ENCODE results near the gene IGF1. TPM values are rescaled to one million over a fixed set of nuclear protein-coding genes. Genes with fewer than 3 reads are reported as not detected.

IGF1 gene
- total RNA-seq, 2 donors from 2014 or later: not detected

DNA sequence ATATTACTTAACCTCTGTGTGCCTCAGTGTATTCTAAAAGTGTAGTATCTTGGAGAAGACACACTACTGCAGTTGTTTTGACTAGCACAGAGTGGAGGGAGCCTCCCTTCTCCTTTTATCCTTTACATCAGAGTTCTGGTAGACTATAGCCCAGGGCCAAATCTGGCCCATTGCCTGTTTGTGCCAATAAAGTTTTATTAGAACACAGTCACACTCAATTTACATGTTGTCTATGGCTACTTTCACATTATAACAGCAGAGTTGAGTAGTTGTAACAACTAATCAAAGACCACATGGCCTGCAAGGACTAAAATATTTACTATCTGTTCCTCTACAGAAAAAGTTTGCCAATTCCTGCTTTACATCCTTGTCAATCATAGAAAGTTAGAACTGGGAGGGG, 27.7 kb upstream of the IGF1 start:
- H3K27me3 ChIP-seq (ENCODE audit: control insufficient read depth, insufficient read depth, low read length, poor library complexity, severe bottlenecking): no peaks in the 10 kb centered on the region
- Mint-ChIP-seq H3K4me3 (no peak overlapping the region), H3K27ac (no peak overlapping the region), H3K4me1 (no peaks in the 10 kb centered on the region), H3K36me3 (ENCODE audit: low read depth) (no peaks in the 10 kb centered on the region), H3K9me3 (peaks cover 7% of the 10 kb centered on the region), H3K27me3 (ENCODE audit: insufficient read depth) (no peaks in the 10 kb centered on the region)
- no peaks in the 10 kb centered on the region for H3K36me3 ChIP-seq (ENCODE audit: control insufficient read depth, insufficient read depth, low read length)
- DNase-seq: no peak
- no peak overlapping the region for H3K4me3 ChIP-seq (ENCODE audit: low read length)
- TF ChIP-seq, protein P1, sequence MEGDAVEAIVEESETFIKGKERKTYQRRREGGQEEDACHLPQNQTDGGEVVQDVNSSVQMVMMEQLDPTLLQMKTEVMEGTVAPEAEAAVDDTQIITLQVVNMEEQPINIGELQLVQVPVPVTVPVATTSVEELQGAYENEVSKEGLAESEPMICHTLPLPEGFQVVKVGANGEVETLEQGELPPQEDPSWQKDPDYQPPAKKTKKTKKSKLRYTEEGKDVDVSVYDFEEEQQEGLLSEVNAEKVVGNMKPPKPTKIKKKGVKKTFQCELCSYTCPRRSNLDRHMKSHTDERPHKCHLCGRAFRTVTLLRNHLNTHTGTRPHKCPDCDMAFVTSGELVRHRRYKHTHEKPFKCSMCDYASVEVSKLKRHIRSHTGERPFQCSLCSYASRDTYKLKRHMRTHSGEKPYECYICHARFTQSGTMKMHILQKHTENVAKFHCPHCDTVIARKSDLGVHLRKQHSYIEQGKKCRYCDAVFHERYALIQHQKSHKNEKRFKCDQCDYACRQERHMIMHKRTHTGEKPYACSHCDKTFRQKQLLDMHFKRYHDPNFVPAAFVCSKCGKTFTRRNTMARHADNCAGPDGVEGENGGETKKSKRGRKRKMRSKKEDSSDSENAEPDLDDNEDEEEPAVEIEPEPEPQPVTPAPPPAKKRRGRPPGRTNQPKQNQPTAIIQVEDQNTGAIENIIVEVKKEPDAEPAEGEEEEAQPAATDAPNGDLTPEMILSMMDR (conservative IDR thresholded peaks at IDR 0.05): no peak
- no peaks in the 10 kb centered on the region for H3K9me3 ChIP-seq (ENCODE audit: control insufficient read depth, low read length)
- no peaks in the 10 kb centered on the region for H3K4me1 ChIP-seq (ENCODE audit: control insufficient read depth, insufficient read depth, low read length)
- H3K27ac ChIP-seq (ENCODE audit: low read depth, low read length): no peak overlapping the region
- no peak overlapping the region for H3K9ac ChIP-seq (ENCODE audit: extremely low read depth, low read length, poor library complexity, severe bottlenecking)

DNA sequence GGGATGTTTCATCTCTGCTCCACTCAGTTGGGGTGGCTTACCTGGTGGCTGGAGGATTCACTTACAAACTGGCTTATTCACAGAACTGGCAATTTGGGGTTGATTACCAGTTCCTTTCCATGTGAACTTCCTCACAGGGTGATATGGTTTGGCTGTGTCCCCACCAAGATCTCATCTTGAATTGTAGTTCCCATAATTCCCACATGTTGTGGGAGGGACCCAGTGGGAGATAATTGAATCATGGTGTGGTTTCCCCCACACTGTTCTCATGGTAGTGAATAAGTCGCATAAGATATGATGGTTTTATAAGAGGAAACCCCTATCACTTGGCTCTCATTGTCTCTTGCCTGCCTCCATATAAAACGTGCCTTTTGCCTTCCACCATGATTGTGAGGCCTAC, 26.9 kb upstream of the IGF1 start:
- 0% methylated on average over 2 of the region's 2 CpGs; no CpG with 5 or more reads in 1 of the 2 experiments for WGBS, 2 experiments (ENCODE audit: insufficient coverage in 1 of 2, insufficient read length in 1 of 2)
- H3K4me1 Mint-ChIP-seq: no peaks in the 10 kb centered on the region
- no peak overlapping the region for H3K27ac Mint-ChIP-seq
- H3K9ac ChIP-seq (ENCODE audit: extremely low read depth, low read length, poor library complexity, severe bottlenecking): no peak overlapping the region
- H3K4me1 ChIP-seq (ENCODE audit: control insufficient read depth, insufficient read depth, low read length): no peaks in the 10 kb centered on the region
- H3K4me3 Mint-ChIP-seq: no peak overlapping the region
- H3K4me3 ChIP-seq (ENCODE audit: low read length): no peak overlapping the region
- H3K9me3 ChIP-seq (ENCODE audit: control insufficient read depth, low read length): no peaks in the 10 kb centered on the region
- DNase-seq: no peak
- no peaks in the 10 kb centered on the region for H3K36me3 Mint-ChIP-seq (ENCODE audit: low read depth)
- TF ChIP-seq, protein P1 (conservative IDR thresholded peaks at IDR 0.05): no peak
- no peaks in the 10 kb centered on the region for H3K27me3 ChIP-seq (ENCODE audit: control insufficient read depth, insufficient read depth, low read length, poor library complexity, severe bottlenecking)
- H3K27me3 Mint-ChIP-seq (ENCODE audit: insufficient read depth): no peaks in the 10 kb centered on the region
- peaks cover 7% of the 10 kb centered on the region for H3K9me3 Mint-ChIP-seq
- no peak overlapping the region for H3K27ac ChIP-seq (ENCODE audit: low read depth, low read length)
- no peaks in the 10 kb centered on the region for H3K36me3 ChIP-seq (ENCODE audit: control insufficient read depth, insufficient read depth, low read length)

DNA sequence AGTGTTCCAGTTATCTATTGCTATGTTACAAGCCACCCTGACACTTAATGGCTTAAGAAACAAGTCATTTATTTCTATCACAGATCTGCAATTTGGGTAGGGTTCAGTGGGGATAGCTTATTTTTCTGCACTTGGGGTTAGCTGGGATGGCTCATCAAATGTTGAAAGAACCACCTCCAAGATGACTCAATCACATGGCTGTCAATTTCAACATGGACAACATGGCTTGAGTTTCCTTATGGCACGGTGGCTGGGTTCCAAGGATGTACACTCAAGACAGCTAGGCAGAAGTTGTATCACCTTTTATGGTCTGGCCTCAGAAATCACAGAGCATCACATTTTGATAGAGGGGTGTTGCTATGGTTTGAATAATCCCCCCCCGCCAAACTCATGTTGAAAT, 24.5 kb upstream of the IGF1 start:
- no peak overlapping the region for H3K4me3 Mint-ChIP-seq
- Histone ChIP-seq H3K4me1 (ENCODE audit: control insufficient read depth, insufficient read depth, low read length) (no peaks in the 10 kb centered on the region), H3K9me3 (ENCODE audit: control insufficient read depth, low read length) (no peaks in the 10 kb centered on the region), H3K4me3 (ENCODE audit: low read length) (no peak overlapping the region), H3K9ac (ENCODE audit: extremely low read depth, low read length, poor library complexity, severe bottlenecking) (no peak overlapping the region), H3K36me3 (ENCODE audit: control insufficient read depth, insufficient read depth, low read length) (no peaks in the 10 kb centered on the region), H3K27ac (ENCODE audit: low read depth, low read length) (no peak overlapping the region), H3K27me3 (ENCODE audit: control insufficient read depth, insufficient read depth, low read length, poor library complexity, severe bottlenecking) (no peaks in the 10 kb centered on the region)
- no peak overlapping the region for H3K27ac Mint-ChIP-seq
- H3K27me3 Mint-ChIP-seq (ENCODE audit: insufficient read depth): no peaks in the 10 kb centered on the region
- H3K36me3 Mint-ChIP-seq (ENCODE audit: low read depth): no peaks in the 10 kb centered on the region
- H3K9me3 Mint-ChIP-seq: peaks cover 7% of the 10 kb centered on the region
- TF ChIP-seq, protein P1 (conservative IDR thresholded peaks at IDR 0.05): no peak
- WGBS, 2 experiments (ENCODE audit: insufficient coverage in 1 of 2, insufficient read length in 1 of 2): 88 to 92% methylated on average over 1 to 2 of the region's 2 CpGs
- no peak for DNase-seq
- no peaks in the 10 kb centered on the region for H3K4me1 Mint-ChIP-seq

All from endodermal cell (in vitro differentiated cells).